Ovary (tissue), 3 donors: ENCODE measurements around the gene CRLF1.

Experiments
- CTCF ChIP-seq, 3 donors: fragments of 450-650 bp in 2 of 3; fragments of 200-600 bp in 1 of 3; IDR thresholded peaks; one replicate each; pipeline versions ENCODE4 v1.5.1 to v1.8.0; 2016 to 2022; ENCODE audit warnings: antibody characterized with exemption in 3 of 3, mild to moderate bottlenecking in 1 of 3
- EP300 ChIP-seq: sonication (generic); formaldehyde crosslinking; IDR thresholded peaks from one replicate; pipeline ENCODE4 v1.6.1; 2017; ENCODE audit warnings: antibody characterized with exemption
- POLR2A ChIP-seq: fragments of 450-650 bp; IDR thresholded peaks from one replicate; pipeline ENCODE4 v1.6.1; 2017; ENCODE audit warnings: antibody characterized with exemption, mild to moderate bottlenecking, moderate library complexity
- donor health status: DM: no; HTN: no; CAD: no.

- TF ChIP-seq POLR2A (no peak), CTCF (IDR thresholded peaks at IDR 0.05) (no peak), EP300 (no peak)
Measured at GRCh38 chr19:18609717-18610051, 3.1 kb upstream of the CRLF1 start.
